Mesenteric fat pad (tissue), 1 donor: ENCODE data around the gene OR10T2. TPM values are rescaled to one million over a fixed set of nuclear protein-coding genes. Genes with fewer than 3 reads are reported as not detected.
"Not testable (repeated sequence)": the region's sequence is repeated elsewhere in the genome, so short reads cannot be mapped to it uniquely, and the experiment has no call there.

Source experiments
- DNase-seq: peaks from one replicate; pipeline ENCODE4 v3.0.0-alpha.2; 2020; ENCODE audit warnings: low spot score
- long read RNA-seq: library from polyadenylated mRNA; unstranded; transcript quantifications from one replicate; pipeline ENCODE4 v2.0.0, GENCODE V29; 2020
- total RNA-seq: library from RNA; stranded (reverse); fragmentation: NEBNext Ultra II Directional; extraction: Animal tissue kit (Norgen Biotek cat#: 25700); gene quantifications from one replicate; pipeline ENCODE4 v1.2.1, GENCODE V29; 2021
- donor health status: DM: yes; HTN: yes; CAD: no.

Gene OR10T2
- total RNA-seq, result not detected
- long read RNA-seq, result 0 reads

GRCh38 chr1:158398818-158399514 is at the start of gene OR10T2:
OR10T2 (minus strand) TSS chr1:158399466; CDS start chr1:158399466, 0 bp downstream.
- DNase-seq, result no peak

GRCh38 chr1:158445376-158445775 is 46.1 kb upstream of the OR10T2 start:
- no peak for DNase-seq

- no peak for DNase-seq
Measured at GRCh38 chr1:158434741-158435140, 35.5 kb upstream of the OR10T2 start.

GRCh38 chr1:158430163-158430562 is 30.9 kb upstream of the OR10T2 start:
- not testable (repeated sequence) for DNase-seq

- DNase-seq, result no peak
Measured at GRCh38 chr1:158426137-158426536, 26.9 kb upstream of the OR10T2 start, which contains the start of gene OR10K2. OR10K2 (minus strand) TSS chr1:158426237; CDS start chr1:158420866, 5,371 bp downstream.

GRCh38 chr1:158425027-158425426 is 25.8 kb upstream of the OR10T2 start:
- no peak for DNase-seq

GRCh38 chr1:158422212-158422611 is 22.9 kb upstream of the OR10T2 start:
- DNase-seq, result no peak

GRCh38 chr1:158417586-158417985 is 18.3 kb upstream of the OR10T2 start:
- DNase-seq, result no peak

- no peak for DNase-seq
Measured at GRCh38 chr1:158414651-158415345, 15.5 kb upstream of the OR10T2 start.

- no peak for DNase-seq
Measured at GRCh38 chr1:158407092-158407491, 7.8 kb upstream of the OR10T2 start.

GRCh38 chr1:158400871-158401270 is 1.6 kb upstream of the OR10T2 start:
- no peak for DNase-seq

GRCh38 chr1:158396646-158397045 is 2.6 kb downstream of the OR10T2 start:
- DNase-seq, result no peak

GRCh38 chr1:158393476-158393875 is 5.8 kb downstream of the OR10T2 start:
- no peak for DNase-seq

GRCh38 chr1:158391099-158391498 is 8.2 kb downstream of the OR10T2 start:
- DNase-seq, result no peak

GRCh38 chr1:158390331-158390730 is 8.9 kb downstream of the OR10T2 start:
- no peak for DNase-seq

GRCh38 chr1:158374860-158375259 is 24.4 kb downstream of the OR10T2 start:
- DNase-seq, result no peak

GRCh38 chr1:158374101-158374500 is 25.2 kb downstream of the OR10T2 start:
- not testable (repeated sequence) for DNase-seq

GRCh38 chr1:158371188-158371953 is 27.9 kb downstream of the OR10T2 start:
- no peak for DNase-seq

GRCh38 chr1:158366783-158367182 is 32.5 kb downstream of the OR10T2 start:
- no peak for DNase-seq

GRCh38 chr1:158362941-158363340 is 36.3 kb downstream of the OR10T2 start:
- DNase-seq, result no peak

GRCh38 chr1:158362482-158362881 is 36.8 kb downstream of the OR10T2 start:
- no peak for DNase-seq

GRCh38 chr1:158357441-158357840 is 41.8 kb downstream of the OR10T2 start:
- DNase-seq, result no peak
